Measurements from ENCODE around the gene SLC12A3. TPM values are rescaled to one million over a fixed set of nuclear protein-coding genes. Genes with fewer than 3 reads are reported as not detected.

Gene SLC12A3
- total RNA-seq, 1 experiment from 2014 or later = not detected

DNA sequence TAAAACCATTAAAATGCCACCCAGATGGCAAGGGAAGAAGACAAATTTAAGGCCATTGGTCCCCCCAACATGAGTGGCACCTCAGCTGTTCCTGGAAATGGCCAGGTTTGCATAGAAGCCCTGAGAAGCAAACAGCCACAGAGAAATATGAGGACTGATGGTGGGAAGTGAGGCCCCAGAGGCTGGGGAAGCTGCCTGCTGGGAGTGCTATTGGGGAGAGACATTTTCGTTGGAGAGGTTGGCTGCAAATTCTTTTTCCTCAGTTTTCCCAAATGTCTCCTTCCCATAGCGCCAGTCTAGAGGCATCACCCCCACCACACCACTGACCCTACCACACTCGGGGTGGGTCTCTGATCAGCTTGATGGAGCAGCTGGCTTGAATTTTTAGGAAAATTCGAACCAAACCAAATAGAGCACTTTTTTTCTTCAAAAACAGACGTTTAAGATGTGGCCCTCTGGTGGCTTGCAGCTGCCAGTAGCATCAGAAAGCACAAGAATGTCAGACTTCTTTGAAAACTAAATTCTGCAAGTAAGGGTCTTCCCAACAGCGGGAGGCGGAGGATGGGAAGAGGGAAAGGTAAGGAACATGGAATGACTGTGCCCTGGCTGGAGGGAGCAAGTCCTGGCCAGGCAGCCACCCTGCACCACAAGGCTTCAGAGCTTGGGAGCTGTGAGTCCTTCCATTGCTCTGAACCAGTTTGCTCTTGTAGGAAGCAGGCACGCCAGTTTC is 13.2 kb upstream of the SLC12A3 start:
- peak; percentile 68 for DNase-seq
- Histone ChIP-seq H3K9ac (ENCODE audit: low read length) (no peak overlapping the region), H3K27me3 (ENCODE audit: low read length) (no peaks in the 10 kb centered on the region), H3K27ac (ENCODE audit: low read length) (no peak overlapping the region), H3K4me1 (ENCODE audit: low read length) (peaks cover 4% of the 10 kb centered on the region; the same call in 1 of the 2 replicates), H3K79me2 (ENCODE audit: low read length) (no peaks in the 10 kb centered on the region), H3K4me3 (ENCODE audit: low read length) (no peak overlapping the region), H3K4me2 (ENCODE audit: low read depth, low read length, poor library complexity, severe bottlenecking) (no peak overlapping the region), H3K9me3 (ENCODE audit: low read length) (no peaks in the 10 kb centered on the region), H3K36me3 (ENCODE audit: insufficient read depth, low read length) (no peaks in the 10 kb centered on the region), H2AFZ (ENCODE audit: low read length) (no peak overlapping the region), H3K9me2 (replicated peaks; ENCODE audit: insufficient read depth, low read length) (no peaks in the 10 kb centered on the region), H4K20me1 (ENCODE audit: insufficient read depth, low read depth, low read length) (no peaks in the 10 kb centered on the region)

DNA sequence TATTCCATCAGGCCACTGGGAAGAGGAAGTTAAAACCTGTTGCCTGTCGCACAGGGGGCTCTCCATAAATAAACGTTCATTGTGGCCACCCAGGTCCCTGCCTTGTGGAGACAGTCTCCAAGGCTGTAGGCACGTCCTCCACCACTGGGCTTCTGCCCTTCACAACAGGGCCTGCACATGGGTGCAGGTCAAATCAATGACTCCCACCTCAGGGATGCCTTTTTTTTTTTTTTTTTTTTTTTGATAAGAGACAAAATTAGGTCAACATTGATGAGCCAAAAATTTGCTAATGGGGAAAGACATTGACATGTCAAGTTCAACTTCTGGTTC is 12.6 kb upstream of the SLC12A3 start:
- Histone ChIP-seq H2AFZ (ENCODE audit: low read length) (no peak overlapping the region), H3K4me3 (ENCODE audit: low read length) (no peak overlapping the region), H3K9me2 (replicated peaks; ENCODE audit: insufficient read depth, low read length) (no peaks in the 10 kb centered on the region), H3K79me2 (ENCODE audit: low read length) (no peaks in the 10 kb centered on the region), H3K4me2 (ENCODE audit: low read depth, low read length, poor library complexity, severe bottlenecking) (no peak overlapping the region), H4K20me1 (ENCODE audit: insufficient read depth, low read depth, low read length) (no peaks in the 10 kb centered on the region), H3K4me1 (ENCODE audit: low read length) (peaks cover 4% of the 10 kb centered on the region; the same call in 1 of the 2 replicates), H3K36me3 (ENCODE audit: insufficient read depth, low read length) (no peaks in the 10 kb centered on the region), H3K27ac (ENCODE audit: low read length) (no peak overlapping the region), H3K9me3 (ENCODE audit: low read length) (no peaks in the 10 kb centered on the region), H3K9ac (ENCODE audit: low read length) (no peak overlapping the region), H3K27me3 (ENCODE audit: low read length) (no peaks in the 10 kb centered on the region)
- DNase-seq = no peak

GRCh38 chr16:56852968-56853367 is 12.0 kb upstream of the SLC12A3 start:
- Histone ChIP-seq H3K27ac (ENCODE audit: low read length) (no peak overlapping the region), H3K9me2 (replicated peaks; ENCODE audit: insufficient read depth, low read length) (no peaks in the 10 kb centered on the region), H3K27me3 (ENCODE audit: low read length) (no peaks in the 10 kb centered on the region), H2AFZ (ENCODE audit: low read length) (no peak overlapping the region), H3K4me2 (ENCODE audit: low read depth, low read length, poor library complexity, severe bottlenecking) (no peak overlapping the region), H3K9ac (ENCODE audit: low read length) (no peak overlapping the region), H3K36me3 (ENCODE audit: insufficient read depth, low read length) (no peaks in the 10 kb centered on the region), H3K9me3 (ENCODE audit: low read length) (no peaks in the 10 kb centered on the region), H3K4me3 (ENCODE audit: low read length) (no peak overlapping the region), H3K4me1 (ENCODE audit: low read length) (peaks cover 4% of the 10 kb centered on the region; the same call in 1 of the 2 replicates), H3K79me2 (ENCODE audit: low read length) (no peaks in the 10 kb centered on the region), H4K20me1 (ENCODE audit: insufficient read depth, low read depth, low read length) (no peaks in the 10 kb centered on the region)
- DNase-seq = no peak

- DNase-seq = no peak
- no peaks in the 10 kb centered on the region for H3K9me2 ChIP-seq (replicated peaks; ENCODE audit: insufficient read depth, low read length)
- no peaks in the 10 kb centered on the region for H3K36me3 ChIP-seq (ENCODE audit: insufficient read depth, low read length)
- no peak overlapping the region for H3K4me2 ChIP-seq (ENCODE audit: low read depth, low read length, poor library complexity, severe bottlenecking)
- peaks cover 1% of the 10 kb centered on the region for H3K4me1 ChIP-seq (ENCODE audit: low read length)
- no peaks in the 10 kb centered on the region for H3K79me2 ChIP-seq (ENCODE audit: low read length)
- H3K9me3 ChIP-seq (ENCODE audit: low read length) = no peaks in the 10 kb centered on the region
- no peak overlapping the region for H3K27ac ChIP-seq (ENCODE audit: low read length)
- no peaks in the 10 kb centered on the region for H3K27me3 ChIP-seq (ENCODE audit: low read length)
- H2AFZ ChIP-seq (ENCODE audit: low read length) = no peak overlapping the region
- no peak overlapping the region for H3K9ac ChIP-seq (ENCODE audit: low read length)
- no peak overlapping the region for H3K4me3 ChIP-seq (ENCODE audit: low read length)
- H4K20me1 ChIP-seq (ENCODE audit: insufficient read depth, low read depth, low read length) = no peaks in the 10 kb centered on the region
Observed at GRCh38 chr16:56855201-56855600, 9.8 kb upstream of the SLC12A3 start.

- H3K36me3 ChIP-seq (ENCODE audit: insufficient read depth, low read length) = no peaks in the 10 kb centered on the region
- H3K9me3 ChIP-seq (ENCODE audit: low read length) = no peaks in the 10 kb centered on the region
- no peak overlapping the region for H3K4me2 ChIP-seq (ENCODE audit: low read depth, low read length, poor library complexity, severe bottlenecking)
- no peaks in the 10 kb centered on the region for H4K20me1 ChIP-seq (ENCODE audit: insufficient read depth, low read depth, low read length)
- H3K4me1 ChIP-seq (ENCODE audit: low read length) = peaks cover 7% of the 10 kb centered on the region
- no peak overlapping the region for H3K27ac ChIP-seq (ENCODE audit: low read length)
- H3K4me3 ChIP-seq (ENCODE audit: low read length) = no peak overlapping the region
- H3K9me2 ChIP-seq (replicated peaks; ENCODE audit: insufficient read depth, low read length) = no peaks in the 10 kb centered on the region
- no peak overlapping the region for H3K9ac ChIP-seq (ENCODE audit: low read length)
- H2AFZ ChIP-seq (ENCODE audit: low read length) = no peak overlapping the region
- no peaks in the 10 kb centered on the region for H3K79me2 ChIP-seq (ENCODE audit: low read length)
- no peak for DNase-seq
- H3K27me3 ChIP-seq (ENCODE audit: low read length) = no peaks in the 10 kb centered on the region
Observed at GRCh38 chr16:56855946-56856345, 9.1 kb upstream of the SLC12A3 start.

GRCh38 chr16:56856876-56857447 is 8.0 kb upstream of the SLC12A3 start:
- H3K27ac ChIP-seq (ENCODE audit: low read length) = no peak overlapping the region
- no peaks in the 10 kb centered on the region for H3K27me3 ChIP-seq (ENCODE audit: low read length)
- no peak overlapping the region for H3K4me2 ChIP-seq (ENCODE audit: low read depth, low read length, poor library complexity, severe bottlenecking)
- peaks cover 7% of the 10 kb centered on the region for H3K4me1 ChIP-seq (ENCODE audit: low read length)
- H3K9me3 ChIP-seq (ENCODE audit: low read length) = no peaks in the 10 kb centered on the region
- no peaks in the 10 kb centered on the region for H3K79me2 ChIP-seq (ENCODE audit: low read length)
- H4K20me1 ChIP-seq (ENCODE audit: insufficient read depth, low read depth, low read length) = no peaks in the 10 kb centered on the region
- no peaks in the 10 kb centered on the region for H3K9me2 ChIP-seq (replicated peaks; ENCODE audit: insufficient read depth, low read length)
- H3K4me3 ChIP-seq (ENCODE audit: low read length) = no peak overlapping the region
- H3K9ac ChIP-seq (ENCODE audit: low read length) = no peak overlapping the region
- no peak overlapping the region for H2AFZ ChIP-seq (ENCODE audit: low read length)
- no peak for DNase-seq
- no peaks in the 10 kb centered on the region for H3K36me3 ChIP-seq (ENCODE audit: insufficient read depth, low read length)

GRCh38 chr16:56858374-56858773 is 6.6 kb upstream of the SLC12A3 start:
- H3K9ac ChIP-seq (ENCODE audit: low read length) = no peak overlapping the region
- H3K9me3 ChIP-seq (ENCODE audit: low read length) = no peaks in the 10 kb centered on the region
- H3K9me2 ChIP-seq (replicated peaks; ENCODE audit: insufficient read depth, low read length) = no peaks in the 10 kb centered on the region
- no peak overlapping the region for H3K4me2 ChIP-seq (ENCODE audit: low read depth, low read length, poor library complexity, severe bottlenecking)
- H2AFZ ChIP-seq (ENCODE audit: low read length) = no peak overlapping the region
- no peak overlapping the region for H3K4me3 ChIP-seq (ENCODE audit: low read length)
- H4K20me1 ChIP-seq (ENCODE audit: insufficient read depth, low read depth, low read length) = no peaks in the 10 kb centered on the region
- H3K36me3 ChIP-seq (ENCODE audit: insufficient read depth, low read length) = no peaks in the 10 kb centered on the region
- H3K4me1 ChIP-seq (ENCODE audit: low read length) = peaks cover 7% of the 10 kb centered on the region
- DNase-seq = no peak
- no peak overlapping the region for H3K27ac ChIP-seq (ENCODE audit: low read length)
- no peaks in the 10 kb centered on the region for H3K27me3 ChIP-seq (ENCODE audit: low read length)
- H3K79me2 ChIP-seq (ENCODE audit: low read length) = no peaks in the 10 kb centered on the region

DNA sequence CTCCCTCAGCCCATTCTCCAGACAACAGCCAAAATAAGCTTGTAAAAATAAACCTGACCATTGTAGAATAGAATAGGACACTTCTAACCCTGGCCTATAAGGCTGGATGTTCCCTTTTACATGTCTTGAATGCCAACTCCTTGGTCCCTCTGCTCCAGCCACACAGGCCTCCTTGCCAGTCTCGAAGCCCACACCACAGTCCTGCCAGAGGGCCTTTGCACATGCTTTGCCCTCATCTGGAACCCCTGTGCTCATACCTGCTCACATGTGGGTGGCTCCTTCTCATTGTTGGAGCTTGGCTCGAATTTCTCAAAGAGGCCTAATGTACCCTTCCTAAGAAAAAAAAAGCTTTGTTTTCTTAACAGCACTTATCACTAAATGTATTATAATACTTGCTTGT is 5.4 kb upstream of the SLC12A3 start:
- H3K27ac ChIP-seq (ENCODE audit: low read length) = no peak overlapping the region
- H3K4me1 ChIP-seq (ENCODE audit: low read length) = peaks cover 7% of the 10 kb centered on the region
- H3K27me3 ChIP-seq (ENCODE audit: low read length) = no peaks in the 10 kb centered on the region
- H3K4me2 ChIP-seq (ENCODE audit: low read depth, low read length, poor library complexity, severe bottlenecking) = no peak overlapping the region
- no peaks in the 10 kb centered on the region for H3K36me3 ChIP-seq (ENCODE audit: insufficient read depth, low read length)
- no peak overlapping the region for H2AFZ ChIP-seq (ENCODE audit: low read length)
- no peaks in the 10 kb centered on the region for H3K9me2 ChIP-seq (replicated peaks; ENCODE audit: insufficient read depth, low read length)
- no peak overlapping the region for H3K4me3 ChIP-seq (ENCODE audit: low read length)
- H3K79me2 ChIP-seq (ENCODE audit: low read length) = no peaks in the 10 kb centered on the region
- no peak overlapping the region for H3K9ac ChIP-seq (ENCODE audit: low read length)
- no peak for DNase-seq
- H4K20me1 ChIP-seq (ENCODE audit: insufficient read depth, low read depth, low read length) = no peaks in the 10 kb centered on the region
- H3K9me3 ChIP-seq (ENCODE audit: low read length) = no peaks in the 10 kb centered on the region
